Thyroid gland (tissue), 4 donors: Measurements from ENCODE around the gene CDKN2B.

Experiments
- CTCF ChIP-seq, 6 experiments: fragments of 200-600 bp in 3 of 6; fragments of 450-650 bp in 3 of 6; sonication (generic) in 3 of 6; IDR thresholded peaks; one replicate each; pipeline ENCODE4 v1.5.1; 2016 to 2019; ENCODE audit warnings: antibody characterized with exemption in 6 of 6, mild to moderate bottlenecking in 2 of 6, inconsistent platforms in 1 of 6, moderate library complexity in 1 of 6
- POLR2A ChIP-seq, 2 donors: fragments of 450-650 bp; IDR thresholded peaks; one replicate each; pipeline ENCODE4 v1.6.1; 2017; ENCODE audit warnings: antibody characterized with exemption in 2 of 2, mild to moderate bottlenecking in 2 of 2, moderate library complexity in 1 of 2

- no peak for TF ChIP-seq CTCF (IDR thresholded peaks at IDR 0.05)
- TF ChIP-seq POLR2A (IDR thresholded peaks at IDR 0.05): no peak
These were observed 12.2 kb downstream of the CDKN2B start for GRCh38 chr9:21996858-21997257.
